ENCODE results near the gene RBM24. TPM values are rescaled to one million over a fixed set of nuclear protein-coding genes. Genes with fewer than 3 reads are reported as not detected.

The RBM24 gene
- total and polyA plus RNA-seq, 7 donors: 135 to 248 (median 215) TPM

GRCh38 chr6:17276766-17277165, 4.4 kb upstream of the RBM24 start:
- no peak for TF ChIP-seq CTCF (IDR thresholded peaks at IDR 0.05)
- 28 to 52% (median 36%) methylated on average over 3 of the region's 3 CpGs for WGBS, 3 donors
- Histone ChIP-seq H3K36me3 (ENCODE audit: insufficient read depth in 1 of 2, low read depth in 1 of 2) (peaks cover 0 to 4% of the 10 kb centered on the region in 2 donors), H3K9me3 (no peaks in the 10 kb centered on the region), H3K27ac (peak overlapping the region; percentile 98), H3K4me1 (peaks cover 13% of the 10 kb centered on the region), H3K27me3 (ENCODE audit: insufficient read depth in 3 of 3, low read length in 2 of 3) (no peaks in the 10 kb centered on the region), H3K4me3 (peak overlapping the region; percentile 93)
- DNase-seq: peak in 1 of 2 donors; percentile 67
- peak; percentile 58 to 68 (median 64) for ATAC-seq
- intact Hi-C loops (cut with DNase I): loop anchor here (2.0 to 5.0 kb wide), 2 partner anchors 64 to 104 kb away; no protein-coding TSS in a partner anchor

GRCh38 chr6:17277256-17277655, 3.9 kb upstream of the RBM24 start:
- DNase-seq (no peak), ATAC-seq (no peak)
- Histone ChIP-seq H3K27ac (peak overlapping the region; percentile 98), H3K4me1 (peaks cover 13% of the 10 kb centered on the region), H3K36me3 (ENCODE audit: insufficient read depth in 1 of 2, low read depth in 1 of 2) (peaks cover 0 to 8% of the 10 kb centered on the region in 2 donors), H3K9me3 (no peaks in the 10 kb centered on the region), H3K4me3 (peak overlapping the region; percentile 93), H3K27me3 (ENCODE audit: insufficient read depth in 3 of 3, low read length in 2 of 3) (no peaks in the 10 kb centered on the region)
- TF ChIP-seq CTCF (IDR thresholded peaks at IDR 0.05): no peak
- intact Hi-C loops (cut with DNase I): loop anchor here (2.0 to 5.0 kb wide), 2 partner anchors 64 to 105 kb away; no protein-coding TSS in a partner anchor
- WGBS, 3 donors: 29 to 39% (median 34%) methylated on average over 2 of the region's 2 CpGs

- ATAC-seq: no peak
- peak overlapping the region; percentile 93 for H3K4me3 ChIP-seq
- H3K4me1 ChIP-seq: peaks cover 13% of the 10 kb centered on the region
- 31 to 53% (median 36%) methylated on average over 10 of the region's 10 CpGs for WGBS, 3 donors
- no peaks in the 10 kb centered on the region for H3K27me3 ChIP-seq (ENCODE audit: insufficient read depth in 3 of 3, low read length in 2 of 3)
- peak overlapping the region; percentile 98 for H3K27ac ChIP-seq
- no peak for DNase-seq
- H3K9me3 ChIP-seq: no peaks in the 10 kb centered on the region
- intact Hi-C loops (cut with DNase I): loop anchor here in 1 of 2 donors (5.0 kb wide), 1 partner anchor 106 kb away; no protein-coding TSS in a partner anchor
- no peak for TF ChIP-seq CTCF (IDR thresholded peaks at IDR 0.05)
- peaks cover 0 to 19% of the 10 kb centered on the region in 2 donors for H3K36me3 ChIP-seq (ENCODE audit: insufficient read depth in 1 of 2, low read depth in 1 of 2)
These were observed 2.7 kb upstream of the RBM24 start for GRCh38 chr6:17278289-17279063.

GRCh38 chr6:17280138-17280537, 1.0 kb upstream of the RBM24 start:
- Histone ChIP-seq H3K9me3 (no peaks in the 10 kb centered on the region), H3K4me1 (peaks cover 13% of the 10 kb centered on the region), H3K27me3 (ENCODE audit: insufficient read depth in 3 of 3, low read length in 2 of 3) (no peaks in the 10 kb centered on the region), H3K4me3 (peak overlapping the region; percentile 93), H3K36me3 (ENCODE audit: insufficient read depth in 1 of 2, low read depth in 1 of 2) (peaks cover 0 to 36% of the 10 kb centered on the region in 2 donors), H3K27ac (peak overlapping the region; percentile 98)
- ATAC-seq: peak; percentile 22 to 55 (median 40)
- intact Hi-C loops (cut with DNase I): loop anchor here (1.0 to 10.0 kb wide), 4 partner anchors 111 to 195 kb away; partner anchors contain the start of gene CAP2 (in 2 of the 2)
- TF ChIP-seq CTCF (IDR thresholded peaks at IDR 0.05): no peak
- no peak for DNase-seq
- 12 to 22% (median 16%) methylated on average over 11 of the region's 11 CpGs for WGBS, 3 donors

Data from psoas muscle (tissue), 8 donors.